NCI-H2227 treated with DMSO at 0.1 percent for 48 hours (cell line): Measurements from ENCODE around the gene ADAM11.
"Not testable (repeated sequence)": the region's sequence is repeated elsewhere in the genome, so short reads cannot be mapped to it uniquely, and the experiment has no call there.

Experiments
- DNase-seq: peaks from one replicate; lab custom pipeline; 2025; lab: John Stamatoyannopoulos, UW

The ADAM11 gene

GRCh38 chr17:44795928-44796327 lies 37.1 kb downstream of the ADAM11 start:
- DNase-seq: no peak

- DNase-seq: no peak
Measured at GRCh38 chr17:44796731-44797130, 37.9 kb downstream of the ADAM11 start.

GRCh38 chr17:44797802-44798201 lies 39.0 kb downstream of the ADAM11 start:
- no peak for DNase-seq

- no peak for DNase-seq
Measured at GRCh38 chr17:44798356-44798755, 39.6 kb downstream of the ADAM11 start.

- DNase-seq: peak; percentile 81
Measured at GRCh38 chr17:44801880-44802279, 43.1 kb downstream of the ADAM11 start.

GRCh38 chr17:44804302-44805089 lies 45.7 kb downstream of the ADAM11 start:
- no peak for DNase-seq

GRCh38 chr17:44807093-44807816 lies 48.5 kb downstream of the ADAM11 start:
- DNase-seq: no peak

GRCh38 chr17:44807817-44808155 lies 49.0 kb downstream of the ADAM11 start:
- no peak for DNase-seq

GRCh38 chr17:44808156-44808555 lies 49.4 kb downstream of the ADAM11 start:
- no peak for DNase-seq

- DNase-seq: not testable (repeated sequence)
Measured at GRCh38 chr17:44808656-44809388, 50.0 kb downstream of the ADAM11 start.

GRCh38 chr17:44812263-44812662 lies 53.5 kb downstream of the ADAM11 start:
- peak; percentile 48 for DNase-seq

- DNase-seq: not testable (repeated sequence)
Measured at GRCh38 chr17:44818508-44818907, 59.7 kb downstream of the ADAM11 start.

GRCh38 chr17:44820631-44821212 lies 61.9 kb downstream of the ADAM11 start:
- DNase-seq: peak; percentile 84

GRCh38 chr17:44825236-44825635 lies 66.4 kb downstream of the ADAM11 start:
- not testable (repeated sequence) for DNase-seq

GRCh38 chr17:44826123-44826790 lies 67.5 kb downstream of the ADAM11 start:
- no peak for DNase-seq

- no peak for DNase-seq
Measured at GRCh38 chr17:44827863-44828262, 69.1 kb downstream of the ADAM11 start.

GRCh38 chr17:44828919-44829522 lies 70.2 kb downstream of the ADAM11 start:
- DNase-seq: no peak

GRCh38 chr17:44829523-44830358 lies 71.0 kb downstream of the ADAM11 start, which contains the start of gene GJC1:
GJC1 (minus strand) TSS chr17:44830287; CDS start chr17:44805817, 24,470 bp downstream.
- peak; percentile 51 for DNase-seq

GRCh38 chr17:44830359-44831288 lies 71.8 kb downstream of the ADAM11 start:
- DNase-seq: peak; percentile 63
